B cell (primary cell): ENCODE data around the gene TRIM65. TPM values are rescaled to one million over a fixed set of nuclear protein-coding genes. Genes with fewer than 3 reads are reported as not detected.
A peak's percentile ranks its signal among the peaks of the same experiment; 100 is the strongest.

ENCODE experiments used
- ATAC-seq: fragments of 200-7000 bp; cut with Tn5 transposase; one replicate; pipeline ENCODE4 v1.10.0; 2021; ENCODE audit warnings: low read depth, mild to moderate bottlenecking, moderate number of reproducible peaks, moderate library complexity
- CTCF ChIA-PET: fragments of 350-600 bp; sonication (Branson Sonifier 250); formaldehyde crosslinking; loops from one replicate; lab custom pipeline; 2021; ENCODE audit warnings: antibody characterized with exemption, inconsistent platforms; lab: Charles Lee
- POLR2A ChIA-PET: fragments of 350-600 bp; sonication (Branson Sonifier 250); formaldehyde crosslinking; loops from one replicate; lab custom pipeline; 2021; ENCODE audit warnings: antibody characterized with exemption; lab: Charles Lee
- DNase-seq: peaks from one replicate; pipeline ENCODE4 v3.0.0; 2013
- H2AFZ ChIP-seq: 2 replicates; pipeline ENCODE4 v1.6.1; 2012; ENCODE audit warnings: mild to moderate bottlenecking, low read depth, low read length; ENCODE audit not compliant: insufficient read depth, poor library complexity, severe bottlenecking
- H3K27ac ChIP-seq, 2 donors: 1 replicate in 1 of 2; 2 replicates in 1 of 2; pipeline ENCODE4 v1.5.1; 2012 to 2013; ENCODE audit warnings: low read length in 2 of 2, mild to moderate bottlenecking in 2 of 2, moderate library complexity in 1 of 2
- H3K27me3 ChIP-seq, 4 experiments: fragments of 200-600 bp in 1 of 4; sonication (generic) in 1 of 4; replicated peaks in 1 of 4; 1 replicate in 2 of 4; 2 replicates in 2 of 4; pipeline versions ENCODE4 v1.6.1 to v1.7.0; 2013 to 2016; ENCODE audit warnings: low read length in 3 of 4, mild to moderate bottlenecking in 2 of 4, mixed read lengths in 1 of 4, moderate library complexity in 1 of 4; ENCODE audit not compliant: insufficient read depth in 4 of 4, control insufficient read depth in 3 of 4; ENCODE audit errors: control extremely low read depth in 1 of 4
- H3K36me3 ChIP-seq, 2 experiments: replicated peaks in 1 of 2; 1 replicate in 1 of 2; 2 replicates in 1 of 2; pipeline versions ENCODE4 v1.6.1 to v1.7.1; 2013; ENCODE audit warnings: low read length in 1 of 2; ENCODE audit not compliant: insufficient read depth in 2 of 2, control insufficient read depth in 1 of 2; ENCODE audit errors: control extremely low read depth in 1 of 2, extremely low read depth in 1 of 2
- H3K4me1 ChIP-seq, 2 donors: fragments of 200-600 bp in 1 of 2; sonication (generic) in 1 of 2; 1 replicate in 1 of 2; 2 replicates in 1 of 2; pipeline versions ENCODE4 v1.5.1 to v1.6.1; 2013 to 2017; ENCODE audit warnings: low read length in 2 of 2; ENCODE audit not compliant: control insufficient read depth in 2 of 2, insufficient read depth in 2 of 2
- H3K4me2 ChIP-seq: replicated peaks from 2 replicates; pipeline ENCODE3; 2012; ENCODE audit warnings: mild to moderate bottlenecking, low read depth, low read length; ENCODE audit not compliant: poor library complexity, severe bottlenecking
- H3K4me3 ChIP-seq, 5 experiments: fragments of 200-600 bp in 1 of 5; sonication (generic) in 1 of 5; 1 replicate in 3 of 5; 2 replicates in 2 of 5; pipeline versions ENCODE4 v1.5.1 to v1.7.0; 2011 to 2016; ENCODE audit warnings: low read length in 4 of 5, mild to moderate bottlenecking in 4 of 5, low read depth in 2 of 5, control low read depth in 1 of 5, moderate library complexity in 1 of 5; ENCODE audit not compliant: insufficient read depth in 1 of 5; ENCODE audit errors: control extremely low read depth in 1 of 5, extremely low read depth in 1 of 5
- H3K79me2 ChIP-seq: fragments of 200-600 bp; sonication (generic); one replicate; pipeline ENCODE4 v1.6.0; 2016; ENCODE audit warnings: low read length; ENCODE audit not compliant: control insufficient read depth, insufficient read depth
- H3K9ac ChIP-seq: fragments of 200-600 bp; sonication (generic); 2 replicates; pipeline ENCODE4 v1.6.1; 2017; ENCODE audit warnings: mild to moderate bottlenecking, low read length, moderate library complexity
- H3K9me3 ChIP-seq, 3 donors: one replicate each; pipeline versions ENCODE4 v1.6.1 to v1.7.1; 2013; ENCODE audit warnings: low read length in 2 of 3; ENCODE audit not compliant: control insufficient read depth in 2 of 3, insufficient read depth in 1 of 3; ENCODE audit errors: control extremely low read depth in 1 of 3
- H4K20me1 ChIP-seq: 2 replicates; pipeline ENCODE4 v1.6.0; 2012; ENCODE audit warnings: mild to moderate bottlenecking, low read length; ENCODE audit not compliant: insufficient read depth, control insufficient read depth, poor library complexity, severe bottlenecking
- H3K27ac Mint-ChIP-seq: one replicate; pipeline ENCODE4 v1.8.0; 2021; ENCODE audit warnings: mixed read lengths
- H3K27me3 Mint-ChIP-seq: one replicate; pipeline ENCODE4 v1.8.0; 2021; ENCODE audit warnings: mixed read lengths
- H3K4me1 Mint-ChIP-seq: one replicate; pipeline ENCODE4 v1.8.0; 2021; ENCODE audit warnings: mixed read lengths
- H3K4me3 Mint-ChIP-seq: one replicate; pipeline ENCODE4 v1.8.0; 2021; ENCODE audit warnings: mixed read lengths
- H3K9me3 Mint-ChIP-seq: one replicate; pipeline ENCODE4 v1.8.0; 2022; ENCODE audit warnings: mixed read lengths; ENCODE audit not compliant: insufficient read depth
- CTCF ChIP-seq: fragments of 200-600 bp; IDR thresholded peaks from one replicate; pipeline ENCODE4 v1.8.0; 2022; ENCODE audit warnings: antibody characterized with exemption, mild to moderate bottlenecking
- EZH2 ChIP-seq: IDR thresholded peaks from 2 replicates; pipeline ENCODE4 v1.6.1; 2012; ENCODE audit warnings: borderline replicate concordance, low read depth, mild to moderate bottlenecking, moderate library complexity, low read length; ENCODE audit not compliant: insufficient read depth, poor library complexity, severe bottlenecking
- WGBS: methylation state at CpG from one replicate; pipeline ENCODE4 v1.1.5; 2013; ENCODE audit warnings: missing lambda C conversion rate; ENCODE audit not compliant: insufficient coverage; 5-methylcytosine and 5-hydroxymethylcytosine counted together
- intact Hi-C: fragments of 100-400 bp; cut with micrococcal nuclease; formaldehyde crosslinking; loops from one replicate; pipeline ENCODE4 v1.10.0; 2022
- polyA plus RNA-seq: library from polyadenylated mRNA; depleted of rRNA; stranded (reverse); fragments of >200 nt; gene quantifications from 2 replicates; pipeline ENCODE4 v1.2.3, GENCODE V29; 2012
- total RNA-seq, 2 donors: library from RNA; stranded (reverse); fragments of 120-200 nt in 1 of 2; gene quantifications; 1 replicate in 1 of 2; 2 replicates in 1 of 2; pipeline versions ENCODE4 v1.2.3 to v1.2.4, GENCODE V29; 2013 to 2022

Gene TRIM65
- total and polyA plus RNA-seq, 2 donors (not counting 1 experiment from before 2014, with no cell fraction given) = 16.8 to 40.7 TPM

- DNase-seq (peak; percentile 97), ATAC-seq (peak; percentile 96)
- Histone ChIP-seq H4K20me1 (peaks cover 5% of the 10 kb centered on the region), H3K4me3 (peak within 1 kb of the TSS; percentile 40 to 83 (median 79)), H3K9ac (peak within 1 kb of the TSS; percentile 76), H3K4me2 (peak within 1 kb of the TSS; percentile 92), H3K36me3 (peaks cover 0 to 22% of the 10 kb centered on the region in 2 experiments), H3K27me3 (no peaks in the 10 kb centered on the region), H3K79me2 (peaks cover 17% of the 10 kb centered on the region), H3K4me1 (peaks cover 3 to 17% of the 10 kb centered on the region in 2 donors), H3K27ac (peak within 1 kb of the TSS; percentile 79 to 83), H2AFZ (peak within 1 kb of the TSS; percentile 84), H3K9me3 (no peaks in the 10 kb centered on the region)
- peaks cover 8% of the 10 kb centered on the region for H3K4me1 Mint-ChIP-seq
- POLR2A ChIA-PET = interaction anchor here (0.6 to 1.8 kb wide), 12 partner anchors 8 to 151 kb away, joined by 3 to 14 read pairs (median 6); partner anchors contain the start of genes GALK1, TRIM65, UNC13D and WBP2
- WGBS = under 1% methylated on average over 54 of the region's 69 CpGs
- intact Hi-C loops = loop anchor here (1.0 to 10.0 kb wide), 7 partner anchors 9 to 360 kb away; partner anchors contain the start of genes ACOX1, FBF1, TEN1 and TRIM65
- no peaks in the 10 kb centered on the region for H3K9me3 Mint-ChIP-seq
- no peaks in the 10 kb centered on the region for H3K27me3 Mint-ChIP-seq
- H3K4me3 Mint-ChIP-seq = peak within 1 kb of the TSS; percentile 91
- peak within 1 kb of the TSS; percentile 90 for H3K27ac Mint-ChIP-seq
- CTCF ChIA-PET = interaction anchor here (0.6 to 4.6 kb wide), 16 partner anchors 9 to 375 kb away, joined by 3 to 66 read pairs (median 5); partner anchors contain the start of genes ACOX1, FBF1, TEN1 and TRIM65
- peak; percentile 99 for TF ChIP-seq CTCF
- no peak for TF ChIP-seq EZH2
These were observed 8.2 kb upstream of the TRIM65 start, which contains the start of gene MRPL38 for GRCh38 chr17:75904749-75905521. Gene MRPL38, minus strand, starts transcription at chr17:75904884. Its CDS starts 9 bp downstream, at chr17:75904875.
